ENCODE results near the gene IRGC.

DNA sequence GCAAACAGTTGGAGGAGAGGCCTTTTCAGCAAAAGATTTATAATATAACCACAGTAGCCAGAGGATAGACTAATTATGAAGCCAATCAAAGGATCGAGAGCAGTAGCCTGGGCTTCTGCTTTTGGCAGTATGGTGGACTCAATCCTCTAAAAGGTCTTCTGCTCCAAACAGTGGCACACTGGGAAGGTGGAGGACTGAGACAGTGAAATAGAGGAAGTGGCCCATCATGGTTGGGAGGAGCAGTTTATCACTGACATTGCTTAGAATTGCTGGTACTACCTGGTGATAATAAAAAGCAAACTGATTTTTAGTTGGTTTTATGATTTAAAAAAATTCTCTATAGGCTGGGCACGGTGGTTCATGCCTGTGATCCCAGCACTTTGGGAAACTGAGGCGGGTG, 25.0 kb upstream of the IRGC start:
- TF ChIP-seq, protein P1, sequence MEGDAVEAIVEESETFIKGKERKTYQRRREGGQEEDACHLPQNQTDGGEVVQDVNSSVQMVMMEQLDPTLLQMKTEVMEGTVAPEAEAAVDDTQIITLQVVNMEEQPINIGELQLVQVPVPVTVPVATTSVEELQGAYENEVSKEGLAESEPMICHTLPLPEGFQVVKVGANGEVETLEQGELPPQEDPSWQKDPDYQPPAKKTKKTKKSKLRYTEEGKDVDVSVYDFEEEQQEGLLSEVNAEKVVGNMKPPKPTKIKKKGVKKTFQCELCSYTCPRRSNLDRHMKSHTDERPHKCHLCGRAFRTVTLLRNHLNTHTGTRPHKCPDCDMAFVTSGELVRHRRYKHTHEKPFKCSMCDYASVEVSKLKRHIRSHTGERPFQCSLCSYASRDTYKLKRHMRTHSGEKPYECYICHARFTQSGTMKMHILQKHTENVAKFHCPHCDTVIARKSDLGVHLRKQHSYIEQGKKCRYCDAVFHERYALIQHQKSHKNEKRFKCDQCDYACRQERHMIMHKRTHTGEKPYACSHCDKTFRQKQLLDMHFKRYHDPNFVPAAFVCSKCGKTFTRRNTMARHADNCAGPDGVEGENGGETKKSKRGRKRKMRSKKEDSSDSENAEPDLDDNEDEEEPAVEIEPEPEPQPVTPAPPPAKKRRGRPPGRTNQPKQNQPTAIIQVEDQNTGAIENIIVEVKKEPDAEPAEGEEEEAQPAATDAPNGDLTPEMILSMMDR (IDR thresholded peaks at IDR 0.05): no peak
- no peak for TF ChIP-seq EP300 (IDR thresholded peaks at IDR 0.05)
